GM18858 (cell line): ENCODE measurements around the gene PITPNM1.
"Not testable (repeated sequence)": the region's sequence is repeated elsewhere in the genome, so short reads cannot be mapped to it uniquely, and the experiment has no call there.

Experiments
- ATAC-seq: cut with Tn5 transposase; IDR thresholded peaks from one replicate; pipeline ENCODE4 v1.9.1; 2021; ENCODE audit not compliant: unreplicated experiment

The PITPNM1 gene

DNA sequence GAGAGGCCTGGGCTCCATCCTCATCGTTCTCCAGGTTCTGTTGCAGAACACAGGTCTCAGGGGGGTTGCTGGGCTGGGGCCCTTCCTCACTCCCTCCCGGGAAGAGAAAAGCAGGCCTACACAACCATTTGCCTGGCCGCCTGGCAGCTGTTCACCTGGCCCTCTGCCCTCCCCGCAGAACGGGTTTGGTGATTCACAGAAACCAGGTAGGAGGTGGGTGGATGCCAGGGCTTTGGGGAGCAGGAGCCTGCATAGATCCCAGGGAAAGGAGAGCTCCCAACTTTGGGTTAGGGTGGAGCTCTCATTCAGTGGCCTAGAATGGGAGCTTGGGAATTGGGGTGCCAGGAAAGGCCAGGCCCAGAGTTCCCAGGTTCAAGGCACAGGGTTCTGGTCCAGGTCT lies 37.1 kb downstream of the PITPNM1 start:
- no peak for ATAC-seq

DNA sequence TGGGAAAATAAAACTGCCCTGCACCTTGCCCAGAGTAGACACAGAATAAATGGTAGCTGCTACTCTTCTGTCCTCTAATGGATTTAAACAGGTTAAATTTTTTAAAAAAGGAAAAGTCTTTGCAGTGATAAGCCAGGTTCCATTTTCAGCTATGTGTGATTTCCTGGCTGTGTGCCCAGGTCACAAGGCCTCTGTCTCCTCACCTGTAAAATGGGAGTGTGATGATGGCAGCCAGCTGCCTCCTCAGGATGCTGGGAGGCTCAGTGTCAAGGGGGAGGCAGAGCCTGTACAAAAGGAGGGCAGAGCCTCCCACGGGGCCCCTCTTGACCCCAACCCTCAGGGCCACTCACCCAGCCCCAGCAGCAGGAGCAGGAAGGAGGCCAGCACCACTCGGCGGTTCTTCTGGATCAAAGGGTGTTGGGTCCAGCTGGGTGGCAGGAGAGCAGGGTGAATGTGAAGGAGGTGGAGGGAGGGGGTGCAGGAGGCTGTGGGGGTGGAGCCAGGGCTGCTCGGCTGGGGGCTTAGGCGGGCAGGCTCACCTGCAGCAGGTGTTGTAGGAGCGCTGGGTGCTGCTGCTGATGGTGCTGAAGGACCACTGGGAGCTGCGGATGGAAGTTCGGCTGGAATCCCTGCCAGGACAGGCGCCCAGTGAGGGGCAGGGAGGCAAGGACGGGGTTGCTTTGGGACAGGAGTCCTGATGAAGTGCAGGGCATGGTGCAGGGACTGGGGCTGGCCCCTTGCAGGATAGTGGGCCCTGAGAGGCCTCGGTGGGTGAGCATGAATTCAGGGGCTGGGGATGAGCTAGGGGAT lies 38.0 kb downstream of the PITPNM1 start:
- no peak for ATAC-seq

GRCh38 chr11:67466367-67466766 lies 38.8 kb downstream of the PITPNM1 start:
- ATAC-seq: no peak

DNA sequence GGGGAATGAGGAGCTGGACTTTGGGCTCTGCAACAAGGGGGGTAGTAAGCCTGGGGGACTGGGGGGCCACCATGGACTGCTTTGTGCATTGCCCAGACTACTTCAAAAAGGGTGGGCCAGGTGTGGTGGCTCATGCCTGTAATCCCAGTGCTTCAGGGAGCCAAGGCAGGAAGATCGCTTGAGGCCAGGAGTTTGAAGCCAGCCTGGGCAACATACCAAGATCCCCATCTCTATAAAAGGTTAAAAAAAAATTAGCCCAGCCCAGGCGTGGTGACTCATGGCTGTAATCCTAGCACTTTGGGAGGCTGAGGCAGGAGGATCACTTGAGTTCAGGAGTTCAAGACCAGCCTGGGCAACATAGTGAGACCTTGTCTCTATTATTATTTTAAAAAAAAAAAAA lies 39.6 kb downstream of the PITPNM1 start:
- ATAC-seq: not testable (repeated sequence)

GRCh38 chr11:67465189-67465510 lies 40.0 kb downstream of the PITPNM1 start:
- no peak for ATAC-seq

- peak; percentile 37 for ATAC-seq
These were observed 40.6 kb downstream of the PITPNM1 start for GRCh38 chr11:67464411-67465188.

DNA sequence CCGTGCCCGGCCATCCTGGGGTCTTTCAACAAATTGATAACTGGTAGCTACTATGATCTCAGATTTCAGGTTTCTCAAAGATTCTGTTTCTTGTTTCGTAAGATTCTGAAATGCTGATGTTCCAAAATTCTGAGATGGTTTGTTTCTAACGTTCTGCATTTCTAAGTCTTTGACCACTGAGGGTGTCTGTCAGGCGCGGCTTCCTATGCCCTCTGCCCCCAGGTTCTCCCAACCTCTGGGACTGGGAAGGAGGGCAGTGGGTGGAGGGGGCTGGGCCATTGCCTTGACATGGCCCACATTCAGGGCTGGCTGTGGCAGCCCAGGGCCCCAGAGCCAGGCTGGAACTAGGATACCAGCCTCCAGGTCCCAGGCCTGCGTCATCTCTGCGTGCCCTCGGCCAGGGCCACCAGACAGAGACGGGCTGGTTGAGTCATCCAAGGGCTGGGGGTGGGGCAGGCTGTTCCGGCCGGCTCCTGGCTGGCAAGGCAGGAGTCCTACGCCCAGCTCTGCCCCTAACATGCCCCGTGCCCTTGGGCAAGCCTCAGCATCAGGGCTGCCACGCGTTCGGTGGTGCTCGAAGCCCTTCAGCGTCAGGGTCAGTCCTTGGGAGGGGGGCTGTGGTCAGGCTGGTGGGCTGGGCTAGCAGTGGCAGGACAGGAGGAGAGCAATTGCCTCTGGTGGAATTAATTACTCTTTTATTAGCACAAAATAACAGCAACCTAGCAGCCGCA lies 41.3 kb downstream of the PITPNM1 start:
- ATAC-seq: no peak

GRCh38 chr11:67463186-67463585 lies 42.0 kb downstream of the PITPNM1 start:
- no peak for ATAC-seq

DNA sequence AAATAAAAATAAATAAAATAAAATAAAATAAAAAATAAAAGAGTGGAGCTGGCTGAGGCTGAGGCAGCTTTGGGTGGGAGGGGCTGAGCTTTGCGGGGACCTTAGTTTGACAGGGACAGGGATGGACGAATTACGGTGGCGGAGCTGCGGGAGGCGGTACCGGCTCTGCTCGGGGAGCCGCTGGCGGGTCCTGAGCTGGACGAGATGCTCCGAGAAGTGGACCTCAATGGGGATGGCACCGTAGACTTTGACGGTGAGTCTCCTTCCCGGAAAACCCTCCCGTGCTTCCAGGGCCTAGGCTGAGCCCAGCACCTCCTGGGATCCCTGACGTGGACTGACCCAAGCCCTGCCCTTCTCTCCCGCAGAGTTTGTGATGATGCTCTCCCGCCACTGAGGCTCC lies 46.9 kb downstream of the PITPNM1 start:
- ATAC-seq: no peak

- ATAC-seq: no peak
These were observed 47.7 kb downstream of the PITPNM1 start for GRCh38 chr11:67457453-67457852.

- no peak for ATAC-seq
These were observed 49.0 kb downstream of the PITPNM1 start for GRCh38 chr11:67456068-67456705.

DNA sequence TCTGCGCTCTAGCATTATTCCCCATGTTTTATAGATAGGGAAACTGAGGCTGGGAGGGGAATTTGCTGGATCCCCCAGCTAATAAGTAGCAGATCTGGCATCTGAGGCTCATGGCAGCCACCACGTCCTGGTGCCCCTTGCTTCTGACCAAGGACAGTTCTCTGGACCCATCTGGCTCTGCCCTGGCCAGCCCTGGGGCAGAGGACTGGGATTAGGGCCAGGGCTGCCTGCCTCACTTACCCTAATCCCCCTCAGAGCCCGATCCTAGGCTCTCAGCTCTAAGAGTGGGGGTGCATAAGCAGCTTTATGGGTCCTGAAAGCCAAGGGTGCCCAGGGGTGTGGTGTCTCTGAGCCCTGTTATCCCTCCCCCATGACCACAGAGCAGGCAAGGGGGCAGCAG lies 50.1 kb downstream of the PITPNM1 start, which contains the start of gene CABP4:
CABP4 (plus strand) TSS at position 301 of the 400 bp plus-strand sequence; CDS start at position 371, 70 bp downstream.
- ATAC-seq: no peak

- no peak for ATAC-seq
These were observed 51.1 kb downstream of the PITPNM1 start for GRCh38 chr11:67453816-67454732.

- ATAC-seq: no peak
These were observed 52.8 kb downstream of the PITPNM1 start, which contains the start of gene GPR152 for GRCh38 chr11:67452141-67452952. TSS of gene GPR152 (minus strand) at chr11:67452729. CDS start at chr11:67452724, 5 bp downstream.

DNA sequence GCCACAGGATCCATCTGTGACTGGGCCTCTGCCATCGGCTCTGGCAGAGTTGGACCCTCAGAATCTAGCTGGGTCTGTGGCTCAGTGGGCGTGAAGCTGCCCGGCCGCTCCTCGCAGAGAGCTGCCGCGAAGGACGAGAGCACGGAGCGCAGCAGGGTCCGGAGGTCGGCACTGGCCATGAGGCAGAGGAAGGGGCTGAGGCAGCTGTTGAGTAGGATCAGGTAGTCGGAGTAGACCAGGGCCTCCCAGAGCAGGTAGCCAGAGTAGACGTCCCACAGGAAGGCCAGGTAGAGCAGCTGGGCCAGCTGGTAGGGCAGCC lies 53.5 kb downstream of the PITPNM1 start:
- ATAC-seq: no peak

DNA sequence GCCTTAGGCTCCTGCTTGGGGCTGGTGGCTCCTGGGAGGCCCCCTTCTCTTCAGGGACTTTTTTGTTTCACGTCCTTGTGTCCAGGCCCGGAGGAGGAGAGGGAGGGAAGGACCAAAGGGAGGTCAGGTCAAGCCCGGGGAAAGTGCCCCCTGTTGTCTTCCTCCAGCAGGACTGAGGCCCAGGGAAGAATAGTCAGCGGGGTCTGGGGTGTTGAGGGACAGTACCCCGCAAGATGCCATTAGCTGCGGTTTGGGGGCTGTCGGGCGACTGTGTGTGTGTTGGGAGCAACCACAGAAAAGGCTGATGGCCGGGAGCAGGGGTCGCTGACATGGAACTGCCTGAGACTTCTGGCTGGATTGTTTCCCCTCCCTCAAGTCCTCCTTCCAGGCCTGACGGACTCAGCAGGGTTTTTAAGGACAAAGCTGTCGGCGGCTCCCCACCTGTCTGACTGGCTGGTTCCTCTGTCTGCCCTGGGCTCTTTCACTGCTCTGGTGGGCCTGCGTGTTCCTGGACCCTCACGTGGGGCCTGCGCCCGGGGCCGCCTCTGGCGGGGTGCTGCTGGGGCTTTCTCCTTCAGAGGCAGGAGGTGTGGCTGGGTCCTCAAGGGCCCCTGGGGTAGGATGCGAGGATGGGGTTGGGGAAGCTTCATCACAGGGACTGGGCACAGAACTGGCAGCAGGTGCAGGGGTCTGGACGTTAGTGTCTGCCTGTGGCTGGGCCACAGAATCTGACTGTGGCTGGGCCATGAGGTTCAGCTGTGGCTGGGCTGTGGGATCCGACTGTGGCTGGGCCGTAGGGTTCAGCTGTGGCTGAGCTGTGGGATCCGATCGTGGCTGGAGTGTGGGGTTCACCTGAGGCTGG lies 54.1 kb downstream of the PITPNM1 start:
- no peak for ATAC-seq

DNA sequence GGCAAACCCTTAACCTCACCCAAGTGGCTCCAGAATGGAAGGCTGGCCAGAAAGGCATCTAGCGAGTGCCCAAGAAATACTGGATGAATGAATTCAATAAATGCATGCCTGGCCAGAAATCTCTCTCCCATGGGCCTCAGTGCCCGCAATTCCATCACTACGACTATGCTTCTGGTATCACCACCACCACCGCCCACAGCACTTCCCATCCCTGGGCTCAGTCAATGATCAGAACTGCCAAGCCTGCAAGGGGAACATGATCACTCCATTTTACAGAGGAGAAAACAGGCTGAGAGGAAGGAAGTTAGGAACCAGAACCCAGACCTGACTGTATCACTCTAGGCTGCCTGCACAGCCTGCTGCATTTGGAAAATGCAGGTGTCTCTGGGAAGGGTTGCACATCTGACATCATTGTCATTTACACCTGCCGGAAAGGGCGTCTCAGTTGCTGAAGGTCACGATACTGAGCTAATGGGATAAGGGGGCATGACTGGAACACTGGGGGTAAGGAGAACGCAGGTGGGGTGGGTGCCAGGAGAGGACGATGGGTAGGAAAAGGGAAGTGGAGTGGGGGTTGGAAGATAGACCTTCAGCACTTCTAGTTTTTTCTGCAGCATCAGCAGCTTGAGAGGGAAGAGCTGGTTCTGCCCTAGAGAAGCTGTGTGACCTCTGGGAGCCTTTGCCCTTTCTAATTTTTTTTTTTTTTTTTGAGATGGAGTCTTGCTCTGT lies 55.9 kb downstream of the PITPNM1 start:
- no peak for ATAC-seq

- no peak for ATAC-seq
These were observed 56.9 kb downstream of the PITPNM1 start for GRCh38 chr11:67448220-67448609.
